ENCODE data around the gene LIPI. TPM values are rescaled to one million over a fixed set of nuclear protein-coding genes. Genes with fewer than 3 reads are reported as not detected.

The LIPI gene
- total RNA-seq, 4 donors from 2014 or later: not detected

DNA sequence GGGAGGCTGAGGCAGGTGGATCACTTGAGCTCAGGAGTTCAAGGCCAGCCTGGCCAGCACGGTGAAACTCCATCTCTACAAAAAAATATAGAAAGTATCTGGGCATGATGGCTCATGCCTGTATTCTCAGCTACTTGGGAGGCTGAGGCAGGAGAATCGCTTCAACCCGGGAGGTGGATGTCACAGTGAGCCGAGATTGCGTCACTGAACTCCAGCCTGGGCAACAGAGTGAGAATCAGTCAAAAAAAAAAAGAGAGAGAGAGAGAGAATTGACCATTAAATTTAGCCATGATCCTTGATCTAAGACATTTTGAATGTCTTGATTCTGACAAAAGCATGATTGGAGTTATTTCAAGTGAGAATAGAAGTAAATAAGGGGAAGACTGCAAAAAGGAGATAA, 24.3 kb upstream of the LIPI start:
- H3K4me3 ChIP-seq: no peak overlapping the region
- TF ChIP-seq, protein P1, sequence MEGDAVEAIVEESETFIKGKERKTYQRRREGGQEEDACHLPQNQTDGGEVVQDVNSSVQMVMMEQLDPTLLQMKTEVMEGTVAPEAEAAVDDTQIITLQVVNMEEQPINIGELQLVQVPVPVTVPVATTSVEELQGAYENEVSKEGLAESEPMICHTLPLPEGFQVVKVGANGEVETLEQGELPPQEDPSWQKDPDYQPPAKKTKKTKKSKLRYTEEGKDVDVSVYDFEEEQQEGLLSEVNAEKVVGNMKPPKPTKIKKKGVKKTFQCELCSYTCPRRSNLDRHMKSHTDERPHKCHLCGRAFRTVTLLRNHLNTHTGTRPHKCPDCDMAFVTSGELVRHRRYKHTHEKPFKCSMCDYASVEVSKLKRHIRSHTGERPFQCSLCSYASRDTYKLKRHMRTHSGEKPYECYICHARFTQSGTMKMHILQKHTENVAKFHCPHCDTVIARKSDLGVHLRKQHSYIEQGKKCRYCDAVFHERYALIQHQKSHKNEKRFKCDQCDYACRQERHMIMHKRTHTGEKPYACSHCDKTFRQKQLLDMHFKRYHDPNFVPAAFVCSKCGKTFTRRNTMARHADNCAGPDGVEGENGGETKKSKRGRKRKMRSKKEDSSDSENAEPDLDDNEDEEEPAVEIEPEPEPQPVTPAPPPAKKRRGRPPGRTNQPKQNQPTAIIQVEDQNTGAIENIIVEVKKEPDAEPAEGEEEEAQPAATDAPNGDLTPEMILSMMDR (IDR thresholded peaks at IDR 0.05): no peak
- TF ChIP-seq POLR2A (IDR thresholded peaks at IDR 0.05): no peak
- no peaks in the 10 kb centered on the region for H3K36me3 ChIP-seq
- no peaks in the 10 kb centered on the region for H3K27me3 ChIP-seq
- H3K4me1 ChIP-seq: no peaks in the 10 kb centered on the region
- H3K27ac ChIP-seq: no peak overlapping the region
- no peak for DNase-seq
- H3K9me3 ChIP-seq: no peaks in the 10 kb centered on the region

DNA sequence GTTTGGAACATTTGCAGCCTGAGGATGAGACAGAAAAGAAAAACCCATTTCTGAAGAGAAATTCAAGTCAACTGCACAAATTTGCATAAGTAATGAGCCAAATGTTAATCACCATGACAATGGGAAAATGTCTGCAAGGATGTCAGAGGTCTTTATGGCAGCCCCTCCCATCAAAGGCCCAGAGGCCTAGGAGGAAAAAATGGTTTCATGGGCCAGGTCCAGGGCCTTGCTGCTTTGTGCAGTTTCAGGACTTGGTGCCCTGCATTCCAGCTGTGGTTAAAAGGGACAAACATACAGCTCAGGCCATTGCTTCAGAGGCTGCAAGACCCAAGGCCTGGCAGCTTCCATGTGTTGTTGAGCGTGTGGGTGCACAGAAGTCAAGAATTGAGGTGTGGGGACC, 18.6 kb upstream of the LIPI start:
- Histone ChIP-seq H3K27ac (no peak overlapping the region), H3K9me3 (peaks cover 0 to 6% (median 3%) of the 10 kb centered on the region in 4 donors), H3K4me3 (no peak overlapping the region), H3K4me1 (no peaks in the 10 kb centered on the region), H3K36me3 (no peaks in the 10 kb centered on the region), H3K27me3 (no peaks in the 10 kb centered on the region)
- no peak for DNase-seq
- TF ChIP-seq POLR2A (IDR thresholded peaks at IDR 0.05): no peak
- TF ChIP-seq, protein P1 (IDR thresholded peaks at IDR 0.05): no peak

DNA sequence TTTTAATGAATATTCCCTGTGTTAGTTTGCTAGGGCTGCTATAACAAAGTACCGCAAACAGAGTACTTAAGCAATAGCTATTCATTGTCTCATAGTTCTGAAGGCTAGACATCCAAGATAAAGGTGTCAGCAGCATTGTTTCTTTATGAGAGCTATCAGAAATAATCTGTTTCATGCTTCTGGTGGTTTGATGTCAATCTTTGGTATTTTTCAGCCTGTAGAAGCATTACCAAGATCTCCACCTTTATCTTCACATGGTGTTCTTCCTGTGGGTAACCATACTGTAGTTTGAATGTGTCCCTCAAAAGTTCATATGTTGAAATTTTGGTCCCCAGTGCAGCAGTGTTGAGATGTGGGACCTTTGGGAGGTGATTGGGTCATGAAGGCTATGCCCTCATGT, 12.6 kb upstream of the LIPI start:
- TF ChIP-seq POLR2A (IDR thresholded peaks at IDR 0.05): no peak
- TF ChIP-seq, protein P1 (IDR thresholded peaks at IDR 0.05): no peak
- no peaks in the 10 kb centered on the region for H3K9me3 ChIP-seq
- no peak overlapping the region for H3K27ac ChIP-seq
- H3K4me1 ChIP-seq: no peaks in the 10 kb centered on the region
- H3K27me3 ChIP-seq: no peaks in the 10 kb centered on the region
- H3K36me3 ChIP-seq: no peaks in the 10 kb centered on the region
- DNase-seq: no peak
- H3K4me3 ChIP-seq: no peak overlapping the region

DNA sequence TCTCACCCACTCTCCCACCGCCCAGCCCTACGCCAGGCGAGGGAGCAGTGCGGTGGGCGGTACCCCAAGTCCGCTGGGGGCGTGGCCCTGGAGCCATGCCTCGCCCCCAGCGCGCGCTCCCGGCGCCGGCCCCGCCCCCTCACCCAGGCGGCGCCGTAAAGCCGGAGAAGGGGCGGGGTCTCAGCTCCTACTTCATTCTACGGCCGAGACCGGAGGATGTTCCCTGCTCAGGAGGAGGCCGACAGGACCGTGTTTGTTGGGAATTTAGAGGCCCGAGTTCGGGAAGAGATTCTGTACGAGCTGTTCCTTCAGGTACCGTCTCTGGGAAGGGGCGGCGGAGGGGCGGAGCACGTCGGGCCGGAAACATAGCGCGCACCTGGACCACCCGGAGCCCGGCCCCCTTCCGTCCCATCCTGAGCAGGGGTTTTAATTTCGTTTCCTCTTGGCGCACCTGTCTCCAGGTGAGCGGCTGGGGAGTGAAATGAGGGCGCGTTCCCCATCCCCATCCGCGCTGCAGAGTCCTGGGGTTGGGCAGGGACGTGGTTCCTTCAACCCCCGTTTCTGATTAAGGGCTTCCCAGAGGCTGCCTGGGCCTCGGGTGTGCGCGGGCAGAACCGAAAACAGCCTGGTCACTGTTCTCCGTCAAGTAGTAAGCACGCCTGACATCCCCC, 5.4 kb upstream of the LIPI start, which contains the start of gene RBM11:
Gene RBM11 (plus strand): TSS at position 187 of the 671 bp plus-strand sequence. CDS start 30 bp downstream, at position 217.
- Histone ChIP-seq H3K27me3 (no peaks in the 10 kb centered on the region), H3K27ac (peak within 1 kb of the TSS in 1 of 4 donors; percentile 68), H3K9me3 (no peaks in the 10 kb centered on the region), H3K36me3 (no peaks in the 10 kb centered on the region), H3K4me3 (peak within 1 kb of the TSS; percentile 60 to 77 (median 64)), H3K4me1 (peaks cover 0 to 8% (median 0%) of the 10 kb centered on the region in 4 donors)
- peak; percentile 82 to 90 (median 82) for DNase-seq
- TF ChIP-seq, protein P1 (IDR thresholded peaks at IDR 0.05): no peak
- TF ChIP-seq POLR2A (IDR thresholded peaks at IDR 0.05): no peak

DNA sequence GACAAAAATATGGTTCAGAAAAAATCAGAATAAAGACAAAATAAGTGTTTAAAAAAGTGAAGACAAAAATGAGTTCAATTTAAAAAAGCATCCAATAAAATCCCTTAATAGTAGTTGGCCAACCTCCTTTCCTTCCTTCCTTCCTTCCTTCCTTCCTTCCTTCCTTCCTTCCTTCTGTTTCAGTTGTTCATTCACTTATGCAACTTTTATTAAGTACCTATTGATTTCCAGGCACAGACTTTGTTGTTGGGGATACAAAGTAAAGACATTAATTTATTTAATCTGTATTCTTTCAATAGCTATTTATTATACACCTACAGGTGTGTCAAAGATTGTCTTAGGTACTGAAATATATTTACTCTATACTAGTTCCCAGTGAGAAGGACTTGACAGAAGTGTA, 2.4 kb upstream of the LIPI start:
- no peak for TF ChIP-seq POLR2A (IDR thresholded peaks at IDR 0.05)
- TF ChIP-seq, protein P1 (IDR thresholded peaks at IDR 0.05): no peak
- Histone ChIP-seq H3K27me3 (no peaks in the 10 kb centered on the region), H3K4me1 (peaks cover 0 to 8% (median 0%) of the 10 kb centered on the region in 4 donors), H3K36me3 (no peaks in the 10 kb centered on the region), H3K27ac (no peak overlapping the region), H3K9me3 (no peaks in the 10 kb centered on the region), H3K4me3 (no peak overlapping the region)
- DNase-seq: no peak
